Ovary (tissue), 9 donors: ENCODE data around the gene MILR1. TPM values are rescaled to one million over a fixed set of nuclear protein-coding genes. Genes with fewer than 3 reads are reported as not detected.

Experiments
- DNase-seq, 5 donors: peaks; one replicate each; pipeline ENCODE4 v3.0.0-alpha.2; 2019 to 2020
- H3K27ac ChIP-seq, 2 donors: fragments of 200-600 bp; one replicate each; pipeline versions ENCODE4 v1.5.1 to v1.8.0; 2019 to 2022
- H3K27me3 ChIP-seq: fragments of 200-600 bp; one replicate; pipeline ENCODE4 v1.8.0; 2022
- H3K36me3 ChIP-seq: fragments of 200-600 bp; sonication (generic); one replicate; pipeline ENCODE4 v1.5.1; 2019
- H3K4me1 ChIP-seq: one replicate; pipeline ENCODE4 v1.8.1; 2013; ENCODE audit warnings: mild to moderate bottlenecking, moderate library complexity; ENCODE audit not compliant: insufficient read depth
- H3K4me3 ChIP-seq: fragments of 200-600 bp; sonication (generic); one replicate; pipeline ENCODE4 v1.5.1; 2017
- H3K9me3 ChIP-seq, 2 donors: fragments of 200-600 bp in 1 of 2; sonication (generic) in 1 of 2; one replicate each; pipeline versions ENCODE4 v1.5.1 to v1.8.1; 2013 to 2019; ENCODE audit warnings: mild to moderate bottlenecking in 1 of 2, moderate library complexity in 1 of 2
- EP300 ChIP-seq: sonication (generic); formaldehyde crosslinking; IDR thresholded peaks from one replicate; pipeline ENCODE4 v1.6.1; 2017; ENCODE audit warnings: antibody characterized with exemption
- POLR2A ChIP-seq: fragments of 450-650 bp; IDR thresholded peaks from one replicate; pipeline ENCODE4 v1.6.1; 2017; ENCODE audit warnings: antibody characterized with exemption, mild to moderate bottlenecking, moderate library complexity
- whole genome bisulfite sequencing, 3 donors: extraction: QIAGEN DNeasy Blood & Tissue Kit in 1 of 3; methylation state at CpG; one replicate each; pipeline versions ENCODE4 v1.1.5 to v1.1.7; 2013 to 2017; 5-methylcytosine and 5-hydroxymethylcytosine counted together
- intact Hi-C, 4 donors: fragments of 100-400 bp; cut with DNase I; formaldehyde crosslinking; loops; one replicate each; pipeline versions ENCODE4 v1.11.0 to v1.15.1; 2022 to 2023
- polyA plus RNA-seq, 2 donors: library from polyadenylated mRNA; stranded (reverse); fragments of 200-250 nt in 1 of 2; fragments of 350-450 nt in 1 of 2; fragmentation: Illumina TruSeq in 1 of 2; extraction: RNeasy Lipid Tissue Mini Kit (QIAGEN cat#74804) in 1 of 2; gene quantifications; one replicate each; pipeline ENCODE4 v1.2.3, GENCODE V29; 2013 to 2014
- total RNA-seq, 7 donors: library from RNA; depleted of rRNA in 2 of 7; stranded (reverse); fragments of >200 nt in 2 of 7; fragmentation: NEBNext Ultra II Directional in 3 of 7; extraction: Animal tissue kit (Norgen Biotek cat#: 25700) in 3 of 7; gene quantifications; one replicate each; pipeline versions ENCODE4 v1.1.0 to v1.2.4, GENCODE V29; 2016 to 2023
- TF ChIP-seq, protein P1 (sequence below), 3 donors: fragments of 450-650 bp in 2 of 3; fragments of 200-600 bp in 1 of 3; IDR thresholded peaks; one replicate each; pipeline versions ENCODE4 v1.5.1 to v1.8.0; 2016 to 2022; ENCODE audit warnings: antibody characterized with exemption in 3 of 3, mild to moderate bottlenecking in 1 of 3
- donor health status: DM: no; HTN: no; CAD: no; lungs with moderate emphysema.
- donor health status: DM: no; HTN: no; CAD: no.
- donor health status: Bipolar disorder and iron deficiency.
- donor health status: DM: yes; HTN: yes; CAD: no.
- donor health status: DM: no; HTN: no; CAD: no.
- donor health status: DM: yes; HTN: yes; CAD: no.

Gene MILR1
- total and polyA plus RNA-seq, 9 donors = 2.0 to 16.4 (median 6.8) TPM

DNA sequence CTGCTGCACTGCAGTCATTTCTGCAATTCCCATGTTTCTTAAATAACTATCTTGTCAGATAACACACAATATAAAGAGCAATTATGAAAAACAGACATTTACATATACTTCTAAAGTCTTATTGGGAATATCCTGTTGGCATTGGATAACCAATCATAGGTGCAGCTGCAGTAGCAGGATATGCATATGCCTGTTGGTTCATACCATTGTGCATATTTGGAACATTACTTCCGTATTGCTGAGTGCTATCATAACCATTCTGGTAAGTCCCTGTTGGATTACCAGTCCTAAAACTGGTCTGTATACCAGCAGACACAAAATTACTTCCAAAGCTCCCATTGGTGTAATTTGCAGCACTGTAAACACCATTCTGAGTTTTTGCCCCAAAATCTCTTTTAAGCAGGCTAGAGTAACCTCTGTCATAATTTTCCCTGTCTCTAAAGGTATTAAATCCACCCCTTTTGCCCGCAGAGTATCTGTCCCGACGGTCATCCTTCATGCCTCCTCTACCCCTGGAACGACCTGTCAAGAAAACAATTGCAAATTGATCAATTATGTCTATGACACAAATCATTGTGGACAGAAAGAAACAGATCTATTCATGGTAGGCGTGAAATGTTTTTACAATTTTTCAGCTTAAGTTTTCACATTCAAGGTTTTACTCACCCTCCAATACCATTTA is 51.0 kb downstream of the MILR1 start:
- Histone ChIP-seq H3K27ac (no peak overlapping the region), H3K36me3 (no peaks in the 10 kb centered on the region), H3K27me3 (no peaks in the 10 kb centered on the region), H3K4me3 (no peak overlapping the region), H3K9me3 (no peaks in the 10 kb centered on the region), H3K4me1 (peaks cover 7% of the 10 kb centered on the region)
- intact Hi-C loops = loop anchor here in 2 of 4 donors (10.0 kb wide), 2 partner anchors 75 to 185 kb away; no protein-coding TSS in a partner anchor
- WGBS, 3 donors = 76 to 82% (median 77%) methylated on average over 6 of the region's 6 CpGs
- no peak for TF ChIP-seq POLR2A
- TF ChIP-seq EP300 = no peak
- TF ChIP-seq, protein P1, sequence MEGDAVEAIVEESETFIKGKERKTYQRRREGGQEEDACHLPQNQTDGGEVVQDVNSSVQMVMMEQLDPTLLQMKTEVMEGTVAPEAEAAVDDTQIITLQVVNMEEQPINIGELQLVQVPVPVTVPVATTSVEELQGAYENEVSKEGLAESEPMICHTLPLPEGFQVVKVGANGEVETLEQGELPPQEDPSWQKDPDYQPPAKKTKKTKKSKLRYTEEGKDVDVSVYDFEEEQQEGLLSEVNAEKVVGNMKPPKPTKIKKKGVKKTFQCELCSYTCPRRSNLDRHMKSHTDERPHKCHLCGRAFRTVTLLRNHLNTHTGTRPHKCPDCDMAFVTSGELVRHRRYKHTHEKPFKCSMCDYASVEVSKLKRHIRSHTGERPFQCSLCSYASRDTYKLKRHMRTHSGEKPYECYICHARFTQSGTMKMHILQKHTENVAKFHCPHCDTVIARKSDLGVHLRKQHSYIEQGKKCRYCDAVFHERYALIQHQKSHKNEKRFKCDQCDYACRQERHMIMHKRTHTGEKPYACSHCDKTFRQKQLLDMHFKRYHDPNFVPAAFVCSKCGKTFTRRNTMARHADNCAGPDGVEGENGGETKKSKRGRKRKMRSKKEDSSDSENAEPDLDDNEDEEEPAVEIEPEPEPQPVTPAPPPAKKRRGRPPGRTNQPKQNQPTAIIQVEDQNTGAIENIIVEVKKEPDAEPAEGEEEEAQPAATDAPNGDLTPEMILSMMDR (IDR thresholded peaks at IDR 0.05) = no peak
- DNase-seq = no peak

DNA sequence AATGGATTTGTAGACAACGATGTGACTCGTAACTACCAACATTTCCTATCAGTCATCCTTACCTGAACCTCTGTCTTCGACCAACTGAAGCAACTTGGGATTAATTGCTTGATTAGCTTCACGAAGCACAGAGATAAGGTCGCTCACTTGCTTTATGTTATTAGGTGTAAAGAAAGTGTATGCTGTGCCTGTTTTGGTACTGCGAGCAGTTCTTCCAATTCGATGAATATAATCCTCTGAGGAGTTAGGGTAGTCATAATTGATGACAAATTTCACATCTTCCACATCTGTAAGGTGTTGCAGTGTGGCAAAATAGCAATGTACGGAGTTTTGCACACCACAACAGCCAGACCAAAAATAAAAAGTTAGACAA is 51.6 kb downstream of the MILR1 start:
- no peaks in the 10 kb centered on the region for H3K27me3 ChIP-seq
- 82 to 88% (median 83%) methylated on average over 8 of the region's 8 CpGs for WGBS, 3 donors
- no peak overlapping the region for H3K4me3 ChIP-seq
- H3K27ac ChIP-seq = no peak overlapping the region
- H3K4me1 ChIP-seq = peaks cover 4% of the 10 kb centered on the region
- TF ChIP-seq EP300 (no peak), POLR2A (no peak)
- TF ChIP-seq, protein P1 (IDR thresholded peaks at IDR 0.05) = no peak
- no peaks in the 10 kb centered on the region for H3K36me3 ChIP-seq
- no peaks in the 10 kb centered on the region for H3K9me3 ChIP-seq
- intact Hi-C loops = no loop called here
- no peak for DNase-seq

DNA sequence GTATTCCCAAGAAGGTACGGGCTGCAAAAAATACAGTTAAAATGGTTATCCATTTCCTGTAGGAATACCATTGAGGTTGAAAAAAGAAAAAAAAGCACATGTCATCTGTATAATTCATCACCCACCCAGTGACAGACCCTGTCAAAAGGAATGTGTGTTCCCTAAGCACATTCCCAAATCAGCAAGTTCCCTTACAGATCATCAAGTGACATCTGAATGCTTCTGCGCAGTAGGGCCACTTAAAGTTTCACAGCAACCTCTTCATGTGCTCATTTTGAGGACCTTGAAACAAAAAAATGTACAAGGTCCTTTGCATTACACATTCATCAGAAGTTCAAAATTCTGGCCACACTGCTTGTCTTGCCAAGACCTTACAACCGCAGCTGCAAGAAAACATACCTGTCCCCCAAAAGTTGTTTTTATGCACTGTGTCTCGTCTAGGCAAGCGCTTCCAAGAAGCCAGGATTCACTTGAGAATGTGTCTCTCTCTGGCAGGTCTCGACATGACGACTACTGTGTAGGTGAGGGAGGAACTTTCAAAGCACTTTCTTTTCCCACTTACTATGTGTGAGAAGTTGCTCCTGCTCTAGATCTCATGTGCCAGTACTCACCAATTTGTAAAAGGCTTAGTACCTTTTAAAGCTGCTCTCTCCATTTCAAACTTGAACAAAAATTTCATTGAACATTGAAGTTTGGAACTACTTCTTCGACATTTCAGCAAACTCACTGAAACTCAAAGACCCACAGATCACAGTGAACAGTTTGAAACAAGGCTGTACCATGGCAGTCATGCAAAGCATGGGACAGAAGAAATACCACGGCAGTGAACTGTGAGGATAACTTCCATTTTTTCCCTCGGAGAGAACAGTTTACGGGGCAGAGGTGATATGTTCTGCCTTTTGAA is 52.2 kb downstream of the MILR1 start:
- Histone ChIP-seq H3K36me3 (no peaks in the 10 kb centered on the region), H3K4me1 (peaks cover 1% of the 10 kb centered on the region), H3K4me3 (no peak overlapping the region), H3K9me3 (no peaks in the 10 kb centered on the region), H3K27ac (no peak overlapping the region), H3K27me3 (no peaks in the 10 kb centered on the region)
- DNase-seq = no peak
- WGBS, 3 donors = 67 to 79% (median 73%) methylated on average over 11 of the region's 11 CpGs
- intact Hi-C loops = no loop called here
- no peak for TF ChIP-seq EP300

DNA sequence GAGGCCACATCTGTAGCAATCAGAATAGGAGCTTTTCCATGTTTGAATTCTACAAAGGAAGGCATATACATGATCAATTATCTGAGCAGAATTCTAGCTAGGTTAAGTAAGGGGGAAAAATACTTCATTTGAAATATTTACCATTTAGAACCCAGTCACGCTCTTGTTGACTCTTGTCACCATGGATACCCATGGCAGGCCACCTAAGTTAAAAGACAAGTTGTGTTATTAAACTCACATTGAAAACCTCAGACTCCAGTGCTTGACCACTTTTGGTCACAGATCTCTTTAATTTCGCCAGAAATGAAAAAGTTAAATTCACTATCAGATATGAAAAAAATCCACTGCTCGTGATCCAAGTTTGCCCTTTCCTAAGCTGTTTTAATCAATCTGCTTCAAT is 53.1 kb downstream of the MILR1 start:
- H3K27ac ChIP-seq = no peak overlapping the region
- H3K4me3 ChIP-seq = no peak overlapping the region
- no peaks in the 10 kb centered on the region for H3K9me3 ChIP-seq
- no peak for DNase-seq
- peaks cover 1% of the 10 kb centered on the region for H3K4me1 ChIP-seq
- no peaks in the 10 kb centered on the region for H3K27me3 ChIP-seq
- WGBS, 3 donors = 68 to 75% (median 71%) methylated on average over 3 of the region's 3 CpGs
- H3K36me3 ChIP-seq = no peaks in the 10 kb centered on the region
- TF ChIP-seq, protein P1 (IDR thresholded peaks at IDR 0.05) = no peak
- TF ChIP-seq POLR2A (no peak), EP300 (no peak)
- intact Hi-C loops = no loop called here

DNA sequence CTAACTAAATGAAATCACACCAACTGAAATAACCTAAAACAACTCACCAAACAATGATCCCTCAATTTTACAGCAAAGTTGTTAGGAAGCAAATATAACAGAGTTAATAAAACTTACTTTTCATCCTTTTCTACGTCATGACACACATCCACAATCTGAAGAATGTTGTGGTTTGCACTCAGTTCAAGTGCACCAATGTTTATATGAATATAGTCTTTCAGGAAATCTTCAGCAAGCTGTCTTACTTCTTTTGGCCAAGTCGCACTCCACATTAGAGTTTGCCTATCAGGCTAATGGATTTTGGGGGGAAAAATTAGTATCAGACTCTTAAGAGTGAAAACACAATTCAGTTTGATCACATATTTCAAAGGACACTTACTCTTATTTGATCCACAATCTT is 53.9 kb downstream of the MILR1 start:
- no peak for DNase-seq
- intact Hi-C loops = no loop called here
- 50 to 64% (median 51%) methylated on average over 2 of the region's 2 CpGs for WGBS, 3 donors
- no peaks in the 10 kb centered on the region for H3K9me3 ChIP-seq
- peaks cover 1% of the 10 kb centered on the region for H3K4me1 ChIP-seq
- H3K27ac ChIP-seq = no peak overlapping the region
- no peaks in the 10 kb centered on the region for H3K27me3 ChIP-seq
- TF ChIP-seq, protein P1 (IDR thresholded peaks at IDR 0.05) = no peak
- TF ChIP-seq POLR2A (no peak), EP300 (no peak)
- H3K4me3 ChIP-seq = no peak overlapping the region
- H3K36me3 ChIP-seq = no peaks in the 10 kb centered on the region
